GM19467 (cell line): ENCODE data around the gene MYL7.

ENCODE experiments used
- ATAC-seq: cut with Tn5 transposase; IDR thresholded peaks from one replicate; pipeline ENCODE4 v1.9.1; 2021; ENCODE audit warnings: mild to moderate bottlenecking, moderate library complexity; ENCODE audit not compliant: unreplicated experiment

MYL7 gene

DNA sequence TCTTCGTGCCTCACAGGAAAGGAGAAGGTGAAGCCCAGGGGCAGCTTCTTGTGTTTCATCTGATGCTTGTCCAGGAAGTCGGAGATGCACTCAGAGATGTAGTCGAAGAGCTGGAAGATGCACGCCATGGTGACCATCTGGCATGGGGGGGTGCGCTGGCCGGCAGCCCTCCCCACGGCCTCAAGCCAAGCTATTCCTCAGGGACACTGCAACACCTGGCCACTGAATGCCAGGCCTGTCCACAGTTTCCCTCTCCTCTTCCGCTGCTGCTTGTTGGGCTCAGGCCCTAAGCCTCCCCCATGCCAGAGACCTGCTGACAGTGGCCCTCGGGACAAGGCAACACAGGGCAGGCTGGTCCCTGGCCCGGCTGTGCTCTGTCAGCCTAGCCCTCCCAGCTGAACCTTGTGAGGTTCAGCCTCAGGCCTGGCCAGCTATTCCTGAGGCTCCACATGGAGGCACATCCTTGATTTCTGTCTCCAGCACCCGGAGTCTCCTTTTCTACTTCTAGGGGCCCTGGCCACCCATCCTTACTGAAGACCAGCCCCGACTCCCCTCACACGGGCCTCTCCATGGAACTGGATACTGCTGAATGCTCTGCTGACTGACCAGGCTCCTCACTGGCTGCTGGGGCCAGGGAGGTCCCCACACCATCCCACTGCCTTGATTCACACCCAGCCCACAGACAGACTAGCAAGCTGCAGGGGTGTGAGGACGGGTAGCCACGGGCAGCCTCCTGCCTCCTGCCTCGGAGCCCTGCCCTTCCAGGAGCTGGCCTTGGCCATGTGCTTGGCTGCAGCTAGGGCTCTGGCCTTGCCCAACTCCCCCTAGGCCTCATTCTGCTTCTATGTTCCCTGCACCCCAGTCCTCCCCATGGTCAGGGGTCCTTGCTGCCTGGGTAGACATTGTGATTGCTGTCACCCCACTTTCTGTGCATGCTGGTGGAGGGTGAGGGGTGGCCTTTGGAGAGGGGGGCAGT lies 10.1 kb upstream of the MYL7 start:
- ATAC-seq = no peak

- no peak for ATAC-seq
Observed at GRCh38 chr7:44150466-44150832, 9.3 kb upstream of the MYL7 start.

DNA sequence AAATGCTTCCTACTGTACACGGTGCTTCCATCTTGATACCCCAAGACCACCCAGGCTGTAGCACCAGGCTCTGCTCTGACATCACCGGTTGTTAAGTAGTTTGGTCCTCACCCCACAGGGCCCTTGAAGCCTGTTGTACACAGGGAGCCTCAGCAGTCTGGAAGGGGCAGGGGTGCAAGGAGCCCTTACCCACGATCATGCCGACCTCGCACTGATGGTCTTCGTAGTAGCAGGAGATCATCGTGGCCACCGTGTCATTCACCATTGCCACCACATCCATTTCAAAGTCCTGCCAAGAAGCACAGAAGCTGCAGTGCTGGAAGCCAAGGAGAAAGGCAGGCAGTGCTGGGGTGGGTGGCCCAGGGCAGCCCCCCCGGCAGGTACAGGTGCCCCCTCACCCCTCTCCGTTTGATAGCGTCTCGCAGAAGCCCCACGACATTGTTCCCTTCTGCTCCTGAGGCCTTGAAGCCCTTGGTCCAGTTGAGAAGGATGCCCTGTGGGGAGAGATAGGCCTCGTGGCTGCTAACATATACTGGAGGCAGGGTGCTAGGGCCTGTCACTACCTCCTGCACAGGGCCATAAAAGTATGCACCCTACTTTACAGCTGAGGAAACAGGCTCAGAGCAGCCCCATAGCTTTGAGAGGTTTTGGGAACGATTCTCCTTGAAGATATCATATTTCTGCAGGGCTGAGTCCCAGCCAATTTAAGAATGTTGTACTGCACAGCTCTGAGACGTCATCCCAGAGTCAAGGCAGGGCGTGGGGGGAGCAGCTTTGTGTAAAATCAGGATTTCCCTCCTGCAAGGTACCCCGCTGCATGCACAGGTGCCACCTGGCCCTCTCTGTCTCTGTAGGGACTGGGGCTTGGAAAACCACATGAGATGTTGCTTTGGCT lies 8.7 kb upstream of the MYL7 start:
- ATAC-seq = no peak

DNA sequence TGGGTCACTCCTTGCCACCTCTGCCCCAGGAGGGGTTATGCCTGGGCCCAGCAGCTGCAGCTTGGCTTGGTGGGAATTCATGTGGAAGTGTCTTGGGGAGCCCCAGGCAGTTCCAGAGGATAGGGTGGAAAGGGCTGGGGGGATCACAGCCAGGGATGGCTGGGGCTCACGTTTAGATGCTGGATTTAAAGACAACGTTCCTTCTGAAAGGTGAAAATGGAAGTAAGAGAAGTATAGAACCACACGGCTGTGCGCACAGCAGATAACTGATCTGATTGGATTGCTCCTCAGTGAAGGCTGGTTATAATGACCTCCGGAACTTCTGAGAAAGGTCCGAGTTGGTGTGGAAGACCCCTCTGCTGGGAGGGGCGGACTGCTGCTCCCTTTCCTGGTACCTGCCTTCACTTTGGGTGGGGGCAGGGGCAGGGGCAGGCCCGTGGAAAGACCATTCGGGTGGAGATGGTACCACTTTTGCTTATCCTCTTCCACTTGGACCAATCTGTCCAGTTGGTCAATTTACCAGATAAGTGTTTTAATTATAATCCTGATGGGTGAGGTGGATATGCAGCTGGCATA lies 7.9 kb upstream of the MYL7 start:
- ATAC-seq = no peak

DNA sequence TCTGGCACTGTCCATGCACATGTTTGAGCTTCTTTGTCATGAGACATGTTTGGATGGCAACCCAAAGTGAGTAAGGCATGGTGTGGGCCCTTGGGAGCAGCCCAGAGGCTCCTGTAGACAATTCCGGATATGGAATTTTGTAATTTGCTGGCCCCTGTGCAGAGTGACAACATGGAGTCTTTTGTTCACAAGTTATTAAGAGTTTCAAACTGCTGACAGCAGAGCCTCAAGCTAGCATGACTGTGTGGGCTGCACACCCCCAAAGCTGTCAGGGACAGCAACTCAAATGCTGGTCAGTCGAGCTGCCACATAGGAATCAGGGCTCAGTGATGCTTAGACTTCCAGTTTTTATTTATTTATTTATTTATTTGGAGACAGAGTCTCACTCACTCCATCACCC lies 7.0 kb upstream of the MYL7 start:
- ATAC-seq = no peak

- no peak for ATAC-seq
Observed at GRCh38 chr7:44147026-44147991, 6.2 kb upstream of the MYL7 start.

DNA sequence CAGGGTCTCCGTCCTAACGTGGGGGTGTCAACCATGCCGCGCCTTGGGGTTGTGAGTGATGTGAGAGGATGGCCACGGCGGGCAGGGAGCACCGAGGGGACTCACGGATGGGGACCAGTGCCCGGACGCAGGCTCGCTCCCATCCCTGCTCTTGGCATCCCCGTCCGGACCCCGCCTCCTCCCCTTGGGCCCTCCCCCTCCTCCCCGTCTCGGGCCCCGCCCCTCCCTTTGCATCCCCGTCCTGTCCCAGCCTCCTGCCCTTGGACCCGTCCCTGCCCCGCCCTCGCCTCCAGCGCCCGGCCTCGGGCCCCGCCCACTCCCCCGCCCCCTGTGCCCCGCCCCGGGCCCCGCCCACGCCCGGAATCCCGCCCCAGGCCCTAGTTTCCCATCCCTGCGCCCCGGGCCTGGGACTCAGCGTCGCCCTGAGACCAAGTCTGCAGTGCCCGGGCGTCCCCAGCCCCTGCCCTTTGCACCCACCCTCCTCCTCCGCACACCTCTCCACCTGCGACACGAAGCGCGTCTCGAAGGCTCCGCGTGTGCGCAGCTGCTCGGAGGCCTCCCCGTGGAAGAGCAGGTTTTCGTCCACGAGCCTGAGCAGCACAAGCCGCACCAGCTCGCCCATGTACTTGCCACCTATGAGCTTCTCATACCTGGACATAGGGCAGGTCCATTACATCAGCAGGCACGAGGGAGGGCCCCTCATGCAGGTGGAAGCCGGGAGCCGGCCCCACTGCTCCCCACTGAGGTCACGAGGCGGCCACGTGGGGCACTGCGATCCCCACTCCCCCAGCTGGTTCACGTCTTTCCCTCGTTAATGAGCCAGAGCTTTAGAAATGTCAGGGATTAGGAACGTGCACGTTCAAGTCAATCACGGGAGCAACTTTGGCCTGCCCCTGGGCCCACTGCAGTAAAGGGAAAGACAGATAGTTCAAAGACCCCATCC lies 5.1 kb upstream of the MYL7 start:
- ATAC-seq = no peak

- ATAC-seq = no peak
Observed at GRCh38 chr7:44145479-44145968, 4.4 kb upstream of the MYL7 start.

DNA sequence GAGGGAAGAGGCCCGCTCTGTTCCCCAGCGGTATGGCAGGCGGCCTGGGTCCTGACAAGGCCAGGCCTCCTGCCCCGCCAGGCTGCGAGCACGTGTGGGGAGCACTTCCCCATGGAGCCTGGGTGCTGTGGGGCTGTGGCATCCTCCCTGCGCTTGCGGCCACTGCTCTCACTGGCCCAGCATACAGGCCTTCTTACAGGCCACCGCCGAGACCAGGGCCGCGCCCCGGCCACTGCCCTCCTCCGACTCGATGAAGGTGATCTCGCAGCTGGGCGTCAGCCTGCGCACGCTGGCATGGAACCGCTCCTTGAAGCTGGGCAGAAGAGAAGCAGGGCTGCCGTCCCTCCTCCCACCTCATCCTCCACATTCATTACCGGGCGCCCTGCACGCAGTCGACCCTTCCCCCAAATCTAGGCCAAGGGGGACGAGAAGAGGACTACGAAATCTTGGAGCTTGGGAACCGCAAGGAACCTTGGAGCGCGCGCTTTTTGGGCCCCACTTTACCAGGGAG lies 3.9 kb upstream of the MYL7 start:
- no peak for ATAC-seq

DNA sequence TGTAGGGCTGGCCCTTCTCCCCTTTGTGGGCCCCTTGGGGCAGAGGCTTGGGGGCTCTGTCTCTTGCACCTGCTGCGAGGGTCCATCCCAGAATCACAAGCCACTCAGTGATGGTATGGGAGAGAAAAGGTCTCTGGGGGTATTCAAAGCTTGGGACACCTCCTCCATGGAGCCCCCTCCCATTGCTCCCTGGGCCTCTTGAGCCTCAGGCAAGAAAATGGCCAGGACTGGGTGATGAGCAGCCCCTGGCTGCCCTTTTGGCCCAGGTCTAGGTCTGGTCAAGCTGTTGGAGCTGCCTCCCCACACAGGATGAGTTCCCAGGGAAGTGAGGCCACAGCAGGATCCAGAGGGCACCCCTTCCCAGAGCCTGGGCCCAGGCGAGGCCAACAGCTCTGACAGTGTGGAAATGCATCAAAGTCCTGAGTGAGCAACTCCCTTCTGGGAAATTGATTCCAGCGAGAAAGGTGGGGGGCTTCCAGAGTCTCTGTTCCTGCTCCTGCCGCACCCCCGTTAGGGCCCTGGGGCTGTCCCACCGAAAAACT lies 3.4 kb upstream of the MYL7 start:
- no peak for ATAC-seq

GRCh38 chr7:44143646-44144250 lies 2.6 kb upstream of the MYL7 start:
- ATAC-seq = no peak

GRCh38 chr7:44142028-44142427 lies 896 bp upstream of the MYL7 start:
- no peak for ATAC-seq

- ATAC-seq = no peak
Observed at GRCh38 chr7:44140341-44140740, 791 bp downstream of the MYL7 start.

- no peak for ATAC-seq
Observed at GRCh38 chr7:44139311-44140010, 1.7 kb downstream of the MYL7 start.

- ATAC-seq = no peak
Observed at GRCh38 chr7:44138698-44139097, 2.4 kb downstream of the MYL7 start.

- ATAC-seq = no peak
Observed at GRCh38 chr7:44136731-44137130, 4.4 kb downstream of the MYL7 start.

GRCh38 chr7:44134943-44135628 lies 6.0 kb downstream of the MYL7 start:
- no peak for ATAC-seq
